ENCODE results near the gene CEP76. TPM values are rescaled to one million over a fixed set of nuclear protein-coding genes. Genes with fewer than 3 reads are reported as not detected.
"Not testable (repeated sequence)": the region's sequence is repeated elsewhere in the genome, so short reads cannot be mapped to it uniquely, and the experiment has no call there.

The CEP76 gene
- total RNA-seq, 4 donors from 2014 or later: 5.4 to 9.1 (median 6.8) TPM

- intact Hi-C loops (cut with DNase I; ENCODE audit: low total_unique reads) (loop anchor here (5.0 kb wide), 1 partner anchor 93 kb away; no protein-coding TSS in a partner anchor), in situ Hi-C loops (cut with MboI; ENCODE audit: low sequenced_read_pairs in 4 of 4) (loop anchor here in 2 of 4 donors (10.0 to 25.0 kb wide), 2 partner anchors 90 to 108 kb away; no protein-coding TSS in a partner anchor)
- no peaks in the 10 kb centered on the region for H3K9me3 ChIP-seq
- peak; percentile 1 to 6 for ATAC-seq
- H3K27ac ChIP-seq: peak overlapping the region; percentile 80 to 89 (median 82)
- peaks cover 22 to 40% of the 10 kb centered on the region in 2 donors for H3K4me1 ChIP-seq
- H3K27me3 ChIP-seq: no peaks in the 10 kb centered on the region
- no peaks in the 10 kb centered on the region for H3K36me3 ChIP-seq
- TF ChIP-seq POLR2A (IDR thresholded peaks at IDR 0.05) (no peak), CTCF (IDR thresholded peaks at IDR 0.05 in 4 of 5, conservative IDR thresholded peaks at IDR 0.05 in 1 of 5) (no peak)
- no peak for DNase-seq
- H3K4me3 ChIP-seq: peak overlapping the region in 1 of 4 donors; percentile 24
Measured at GRCh38 chr18:12645254-12645653, 57.3 kb downstream of the CEP76 start.

GRCh38 chr18:12643756-12644155 lies 58.8 kb downstream of the CEP76 start:
- H3K9me3 ChIP-seq; ATAC-seq; H3K27me3 ChIP-seq; intact Hi-C loops (cut with DNase I; ENCODE audit: low total_unique reads); DNase-seq; H3K4me3 ChIP-seq; H3K27ac ChIP-seq; H3K36me3 ChIP-seq: not testable (repeated sequence)
- H3K4me1 ChIP-seq: peaks cover 22 to 35% of the 10 kb centered on the region in 2 donors
- in situ Hi-C loops (cut with MboI; ENCODE audit: low sequenced_read_pairs in 4 of 4): loop anchor here in 2 of 4 donors (10.0 to 25.0 kb wide), 2 partner anchors 89 to 106 kb away; no protein-coding TSS in a partner anchor

DNA sequence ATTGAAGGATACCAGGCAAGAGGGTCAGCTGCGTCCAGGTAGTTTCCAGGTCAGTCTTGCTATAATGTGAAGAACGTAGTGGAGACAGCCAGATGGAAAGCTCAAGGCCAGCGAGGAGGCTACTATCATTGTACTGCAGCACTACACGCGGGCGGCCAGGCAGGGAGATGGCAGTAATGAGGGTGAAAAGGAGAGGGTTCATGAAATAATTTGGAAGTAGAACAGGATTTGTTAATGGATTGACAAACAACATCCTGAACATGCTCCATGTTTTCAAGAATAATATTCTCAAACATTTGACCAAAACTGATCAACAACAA lies 61.7 kb downstream of the CEP76 start:
- ATAC-seq (peak; percentile 1 to 2), DNase-seq (no peak)
- Histone ChIP-seq H3K36me3 (no peaks in the 10 kb centered on the region), H3K27ac (peak overlapping the region in 3 of 4 donors; percentile 53 to 71 (median 54)), H3K4me1 (peaks cover 17 to 23% of the 10 kb centered on the region in 2 donors), H3K4me3 (no peak overlapping the region), H3K9me3 (no peaks in the 10 kb centered on the region), H3K27me3 (no peaks in the 10 kb centered on the region)
- no peak for TF ChIP-seq CTCF (IDR thresholded peaks at IDR 0.05 in 4 of 5, conservative IDR thresholded peaks at IDR 0.05 in 1 of 5)
- no peak for TF ChIP-seq POLR2A (IDR thresholded peaks at IDR 0.05)
- intact Hi-C loops (cut with DNase I; ENCODE audit: low total_unique reads): no loop called here
- in situ Hi-C loops (cut with MboI; ENCODE audit: low sequenced_read_pairs in 4 of 4): loop anchor here in 2 of 4 donors (10.0 to 25.0 kb wide), 2 partner anchors 86 to 104 kb away; no protein-coding TSS in a partner anchor

DNA sequence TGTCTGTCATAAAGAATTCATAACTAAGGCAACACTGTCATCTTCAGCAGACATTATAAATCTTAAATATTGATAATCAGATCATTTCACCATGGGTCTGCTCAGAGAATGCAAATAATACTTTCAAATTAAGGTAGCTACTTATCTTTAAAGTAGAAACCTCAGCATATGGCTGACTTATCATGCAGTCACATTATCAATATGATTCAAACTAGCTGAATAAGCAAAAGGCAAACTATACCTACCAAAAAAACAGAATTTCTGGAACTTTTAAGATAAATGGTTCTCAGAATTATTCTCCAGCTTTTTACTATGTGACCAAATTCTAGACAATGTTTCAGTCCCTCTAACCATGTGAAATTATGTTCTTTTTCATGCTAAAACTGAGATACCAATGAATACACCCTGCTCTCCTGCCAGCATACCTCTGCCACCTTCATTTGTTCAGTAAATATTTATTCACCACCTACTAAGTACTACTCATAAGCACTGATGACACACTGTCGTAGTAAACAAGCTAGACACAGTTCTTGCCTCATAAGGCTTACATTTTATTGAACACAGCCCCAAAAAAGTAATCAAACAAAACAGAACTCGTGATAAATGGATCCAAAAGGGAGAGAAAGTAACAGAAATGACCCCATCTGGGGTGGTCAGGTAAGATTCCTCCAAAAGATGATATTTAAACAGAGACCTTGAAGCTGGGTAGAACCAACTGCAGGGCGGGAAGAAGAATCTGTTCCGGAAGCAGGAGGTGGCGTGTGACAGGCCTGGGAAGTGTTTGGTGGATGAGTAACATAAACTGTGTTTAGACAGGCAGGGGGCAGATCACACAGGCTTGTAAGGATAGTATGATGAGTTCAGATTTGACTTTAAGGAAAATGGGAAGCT lies 62.3 kb downstream of the CEP76 start:
- peak overlapping the region in 3 of 4 donors; percentile 53 to 71 (median 54) for H3K27ac ChIP-seq
- no peaks in the 10 kb centered on the region for H3K27me3 ChIP-seq
- TF ChIP-seq CTCF (IDR thresholded peaks at IDR 0.05 in 4 of 5, conservative IDR thresholded peaks at IDR 0.05 in 1 of 5): no peak
- no peak for TF ChIP-seq POLR2A (IDR thresholded peaks at IDR 0.05)
- H3K36me3 ChIP-seq: no peaks in the 10 kb centered on the region
- ATAC-seq (peak; percentile 79 to 89), DNase-seq (peak; percentile 39 to 48)
- no peak overlapping the region for H3K4me3 ChIP-seq
- intact Hi-C loops (cut with DNase I; ENCODE audit: low total_unique reads) (no loop called here), in situ Hi-C loops (cut with MboI; ENCODE audit: low sequenced_read_pairs in 4 of 4) (loop anchor here in 3 of 4 donors (10.0 to 25.0 kb wide), 3 partner anchors 85 to 105 kb away; no protein-coding TSS in a partner anchor)
- no peaks in the 10 kb centered on the region for H3K9me3 ChIP-seq
- peaks cover 11 to 18% of the 10 kb centered on the region in 2 donors for H3K4me1 ChIP-seq

GRCh38 chr18:12638644-12639124 lies 63.8 kb downstream of the CEP76 start:
- intact Hi-C loops (cut with DNase I; ENCODE audit: low total_unique reads): no loop called here
- Histone ChIP-seq H3K4me3 (no peak overlapping the region), H3K4me1 (peaks cover 0 to 4% of the 10 kb centered on the region in 2 donors), H3K27ac (no peak overlapping the region), H3K36me3 (no peaks in the 10 kb centered on the region), H3K27me3 (no peaks in the 10 kb centered on the region), H3K9me3 (no peaks in the 10 kb centered on the region)
- DNase-seq (no peak), ATAC-seq (no peak)
- TF ChIP-seq POLR2A (IDR thresholded peaks at IDR 0.05) (no peak), CTCF (IDR thresholded peaks at IDR 0.05 in 4 of 5, conservative IDR thresholded peaks at IDR 0.05 in 1 of 5) (no peak)
- in situ Hi-C loops (cut with MboI; ENCODE audit: low sequenced_read_pairs in 4 of 4): loop anchor here in 2 of 4 donors (10.0 to 25.0 kb wide), 2 partner anchors 101 to 104 kb away; no protein-coding TSS in a partner anchor
